ENCODE measurements around the gene MBTPS2.
A peak's percentile ranks its signal among the peaks of the same experiment; 100 is the strongest.
"Not testable (repeated sequence)": the region's sequence is repeated elsewhere in the genome, so short reads cannot be mapped to it uniquely, and the experiment has no call there.

The MBTPS2 gene

DNA sequence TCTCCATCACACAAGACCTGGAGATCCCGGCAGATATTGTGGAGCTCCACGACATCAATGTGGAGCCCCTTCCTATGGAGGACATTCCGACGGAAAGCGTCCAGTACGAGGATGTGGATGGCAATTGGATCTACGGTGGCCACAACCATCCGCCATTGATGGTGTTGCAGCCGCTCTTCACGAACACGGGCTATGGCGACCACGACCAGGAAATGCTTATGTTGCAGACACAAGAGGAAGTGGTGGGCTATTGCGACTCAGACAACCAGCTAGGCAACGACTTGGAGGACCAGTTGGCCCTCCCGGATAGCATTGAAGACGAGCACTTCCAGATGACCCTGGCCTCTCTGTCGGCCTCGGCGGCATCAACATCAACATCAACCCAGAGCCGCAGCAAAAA, 17.1 kb downstream of the MBTPS2 start:
- DNase-seq (ENCODE audit: low spot score), result no peak

DNA sequence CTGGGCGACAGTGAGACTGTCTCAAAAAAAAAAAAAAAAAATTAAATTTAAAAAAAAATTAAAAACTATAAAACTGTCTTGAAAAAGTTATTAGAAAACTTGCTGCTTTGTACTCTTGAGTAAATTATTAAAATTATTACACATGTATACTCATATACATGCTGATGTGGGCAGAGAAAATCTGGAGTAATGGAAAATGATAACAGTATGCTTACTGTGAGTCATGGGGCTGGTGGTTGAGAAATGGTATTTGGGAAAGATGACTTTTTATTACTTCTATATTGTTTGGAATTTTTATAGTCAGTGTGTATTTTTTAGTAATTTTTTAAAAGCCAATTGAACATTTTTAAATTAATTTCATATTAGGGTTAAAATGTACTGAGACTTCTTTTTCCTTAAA, 23.8 kb downstream of the MBTPS2 start:
- no peak for DNase-seq (ENCODE audit: low spot score)

DNA sequence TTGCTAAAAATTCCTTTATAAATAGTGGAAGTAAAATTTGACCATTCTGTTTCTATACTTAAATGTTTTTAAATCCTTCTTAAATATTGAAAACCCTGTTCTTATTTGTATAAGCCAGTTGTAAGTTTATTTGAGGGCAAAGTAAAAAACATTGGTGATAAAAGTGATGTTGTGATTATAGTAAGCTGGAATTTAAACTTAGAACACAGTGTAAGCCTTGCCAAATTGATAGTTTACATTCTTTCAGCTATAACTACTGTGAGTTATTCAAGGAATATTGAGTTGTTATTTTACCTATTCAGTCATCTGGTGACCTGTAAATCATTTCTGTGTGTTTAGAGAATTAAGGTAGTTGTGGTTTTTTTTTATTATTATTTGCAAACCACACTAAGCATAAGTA, 26.0 kb downstream of the MBTPS2 start:
- DNase-seq (ENCODE audit: low spot score), result no peak

DNA sequence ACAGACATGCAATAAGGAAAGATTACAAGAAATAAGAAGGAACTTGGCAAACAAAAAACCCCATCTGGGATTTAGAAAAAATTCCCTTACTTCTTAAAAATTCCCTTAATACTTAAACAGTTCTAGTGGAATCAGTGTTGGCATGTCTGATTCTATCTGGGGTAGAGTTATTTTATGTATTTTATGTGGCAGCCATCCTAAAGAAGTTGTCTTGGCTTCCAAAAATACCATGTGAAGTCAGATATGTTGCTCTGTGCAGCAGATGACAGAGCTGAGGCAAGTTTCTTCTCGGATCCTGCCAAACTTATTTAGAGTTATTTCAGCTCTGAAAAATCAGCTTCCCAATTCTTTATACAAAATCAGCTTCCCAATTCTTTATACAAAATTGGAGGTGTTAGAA, 31.1 kb downstream of the MBTPS2 start:
- DNase-seq (ENCODE audit: low spot score), result no peak

DNA sequence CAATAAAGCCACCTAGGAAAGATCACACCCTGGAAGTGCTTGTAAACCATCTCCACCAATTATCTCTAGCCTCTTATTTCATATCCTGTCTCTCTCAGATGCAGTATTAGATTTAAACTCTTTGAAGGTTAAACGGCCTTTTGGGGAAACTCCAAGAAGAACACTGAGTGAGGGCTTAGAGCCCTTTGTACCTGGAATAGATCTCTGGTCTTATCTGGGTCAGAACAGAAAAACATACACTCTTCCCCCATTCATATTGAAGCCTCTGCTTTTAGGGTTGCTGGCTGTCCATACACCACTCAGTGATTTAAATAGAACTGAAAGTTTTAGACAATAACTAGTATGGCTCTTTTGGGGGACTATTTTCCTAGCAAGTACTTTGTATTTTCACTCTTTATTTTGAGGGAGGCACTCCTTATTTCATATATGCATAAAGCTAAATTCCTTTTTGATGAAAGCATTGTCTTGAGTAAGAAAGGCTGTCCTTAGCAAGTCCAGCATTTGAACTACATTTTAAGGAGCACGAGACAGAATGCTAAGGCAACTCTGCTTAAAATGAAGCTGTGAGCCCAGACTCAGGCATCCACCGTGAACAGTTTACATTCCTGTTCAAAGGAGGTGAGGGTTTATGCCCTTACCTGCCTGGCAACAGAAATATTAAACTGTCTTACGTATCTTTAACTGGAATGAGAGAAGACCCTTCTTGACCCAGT, 33.8 kb downstream of the MBTPS2 start:
- DNase-seq (ENCODE audit: low spot score), result no peak

DNA sequence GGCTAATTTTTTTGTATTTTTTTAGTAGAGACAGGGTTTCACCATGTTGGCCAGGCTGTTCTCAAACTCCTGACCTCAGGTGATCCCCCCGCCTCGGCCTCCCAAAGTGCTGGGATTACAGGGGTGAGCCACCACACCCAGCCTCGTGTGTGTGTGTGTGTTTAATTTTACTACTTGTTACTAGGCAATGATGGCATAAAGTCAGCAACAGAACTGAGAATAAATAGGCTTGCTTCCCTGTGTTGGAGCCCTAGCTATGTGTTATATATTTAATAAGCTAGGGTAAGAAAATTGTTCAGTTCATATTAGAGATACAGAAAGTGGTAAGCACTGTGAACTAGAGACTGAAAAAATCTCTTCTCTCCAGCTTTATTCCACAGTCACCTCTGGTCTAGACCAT, 34.8 kb downstream of the MBTPS2 start:
- not testable (repeated sequence) for DNase-seq (ENCODE audit: low spot score)

DNA sequence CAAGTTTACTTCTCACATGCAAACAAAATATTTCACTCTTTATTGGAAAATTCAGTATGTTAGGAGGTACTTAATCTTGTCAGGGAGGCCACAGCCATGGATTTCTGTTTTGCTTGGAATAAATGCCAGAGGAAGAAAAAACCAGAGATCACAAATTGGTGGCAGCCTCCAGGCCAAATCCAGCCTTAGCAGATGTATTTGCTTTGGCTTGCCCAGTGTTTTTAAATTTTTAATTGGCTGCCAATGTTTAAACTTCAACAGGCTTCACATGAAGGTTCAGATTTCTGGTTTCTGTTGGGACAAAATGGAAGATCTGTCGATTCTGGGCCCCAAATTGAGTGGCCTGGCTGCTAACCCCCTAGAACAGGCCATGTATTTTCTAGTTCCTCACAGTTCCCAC, 35.6 kb downstream of the MBTPS2 start:
- no peak for DNase-seq (ENCODE audit: low spot score)

DNA sequence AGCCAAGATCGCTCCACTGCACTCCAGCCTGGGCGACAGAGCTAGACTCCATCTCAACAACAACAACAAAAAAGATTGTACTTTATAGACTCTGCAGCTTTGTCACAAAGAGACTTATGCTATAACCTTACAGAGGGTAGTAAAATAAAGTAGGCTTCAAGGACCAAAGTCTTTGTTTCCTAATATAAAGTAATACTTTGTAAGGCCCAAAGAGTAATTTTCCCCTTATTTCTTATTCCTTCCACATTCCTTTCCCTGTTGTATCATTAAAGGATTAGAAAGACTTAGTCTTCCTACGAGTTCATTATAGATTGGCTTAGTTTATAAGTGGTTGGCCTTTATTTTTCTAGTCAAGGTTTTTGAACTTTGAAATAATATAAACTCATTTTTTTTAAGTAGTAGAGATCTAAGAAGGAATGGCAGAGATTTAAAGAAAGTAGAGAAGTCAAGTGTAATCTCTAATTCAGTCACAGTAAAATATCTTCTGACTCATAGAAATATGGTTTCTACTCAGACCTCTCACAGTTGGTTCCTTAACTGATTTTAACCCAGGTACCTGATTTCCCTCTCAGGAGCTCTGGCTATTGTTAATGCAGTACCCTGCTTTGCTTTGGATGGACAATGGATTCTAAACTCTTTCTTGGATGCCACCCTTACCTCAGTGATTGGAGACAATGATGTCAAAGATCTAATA, 42.6 kb downstream of the MBTPS2 start:
- DNase-seq (ENCODE audit: low spot score), result no peak

DNA sequence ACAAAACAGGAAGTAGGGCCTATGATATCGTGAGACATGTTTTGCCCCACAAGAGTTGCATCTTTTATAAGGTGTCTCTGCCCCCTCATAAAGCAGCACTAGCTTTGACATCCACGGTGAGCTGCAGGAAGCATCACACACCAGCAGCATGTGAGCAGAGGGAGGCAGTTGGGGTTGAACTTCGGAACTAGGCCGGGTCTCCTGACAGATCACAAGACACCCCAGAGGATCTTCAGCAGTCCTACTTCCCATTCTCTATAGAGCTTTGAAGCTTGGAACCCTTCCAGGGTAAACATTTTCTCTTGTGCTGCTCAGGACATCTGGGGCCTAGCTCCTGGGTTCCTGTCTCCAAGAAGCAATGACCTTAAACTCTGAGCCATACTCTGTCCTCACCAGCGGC, 43.8 kb downstream of the MBTPS2 start:
- DNase-seq (ENCODE audit: low spot score), result no peak

DNA sequence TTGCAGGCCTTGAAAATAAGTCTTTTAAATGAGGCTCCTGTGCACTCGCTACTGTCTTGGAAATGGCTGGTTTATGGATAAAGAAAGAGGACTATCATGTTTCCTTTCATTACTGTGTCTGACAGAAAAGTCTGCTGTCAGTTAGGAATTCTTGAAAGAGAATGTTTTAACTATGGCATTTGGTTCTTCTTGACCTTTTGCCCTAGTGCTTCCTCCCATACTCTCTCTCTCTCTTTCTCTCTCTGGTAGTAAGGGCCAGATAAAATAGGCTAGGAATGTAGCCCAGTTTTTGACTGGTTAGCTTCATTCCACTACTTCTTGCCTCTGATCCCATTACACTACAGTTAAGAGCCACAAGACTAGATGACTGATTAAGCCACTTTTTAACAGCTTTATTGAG, 46.2 kb downstream of the MBTPS2 start:
- DNase-seq (ENCODE audit: low spot score), result peak; percentile 13

DNA sequence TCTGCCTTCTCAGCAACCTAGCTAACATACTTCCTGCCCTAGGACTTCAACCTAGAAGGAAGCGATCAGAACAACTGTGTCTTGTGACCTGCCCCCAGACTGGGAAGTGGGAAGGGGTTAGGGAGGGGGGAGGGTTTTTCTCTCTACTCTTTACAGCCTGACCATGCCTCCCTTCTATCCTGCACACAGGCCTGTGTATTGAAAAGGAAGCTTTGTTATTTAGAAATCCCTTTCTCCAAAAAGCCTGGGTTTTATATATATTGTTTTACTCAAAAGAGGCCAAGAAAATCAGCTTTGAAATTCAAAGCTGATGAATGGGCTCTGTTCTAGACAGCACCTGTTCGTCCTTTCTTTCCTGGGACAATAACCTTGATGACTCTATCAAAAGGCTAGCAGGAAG, 65.9 kb downstream of the MBTPS2 start:
- DNase-seq (ENCODE audit: low spot score), result no peak

DNA sequence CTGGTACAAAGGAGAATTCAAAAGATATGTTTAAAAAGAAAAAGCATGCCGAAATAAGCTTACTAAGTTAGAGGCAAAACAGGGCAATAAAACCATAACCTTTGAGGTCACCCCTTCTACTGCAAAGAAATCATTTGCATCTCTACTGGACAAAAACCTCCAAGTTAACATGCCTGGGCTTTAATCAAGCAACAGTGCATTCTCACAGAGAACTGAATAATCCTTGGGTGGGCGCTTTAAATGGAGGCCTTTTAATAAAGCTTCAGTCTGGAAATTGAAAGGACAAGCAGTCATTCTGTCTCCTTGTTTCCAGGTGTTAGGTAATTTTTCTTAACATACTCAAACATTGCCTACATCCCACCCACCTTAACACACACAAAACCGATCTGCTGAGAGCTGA, 66.5 kb downstream of the MBTPS2 start:
- no peak for DNase-seq (ENCODE audit: low spot score)

DNA sequence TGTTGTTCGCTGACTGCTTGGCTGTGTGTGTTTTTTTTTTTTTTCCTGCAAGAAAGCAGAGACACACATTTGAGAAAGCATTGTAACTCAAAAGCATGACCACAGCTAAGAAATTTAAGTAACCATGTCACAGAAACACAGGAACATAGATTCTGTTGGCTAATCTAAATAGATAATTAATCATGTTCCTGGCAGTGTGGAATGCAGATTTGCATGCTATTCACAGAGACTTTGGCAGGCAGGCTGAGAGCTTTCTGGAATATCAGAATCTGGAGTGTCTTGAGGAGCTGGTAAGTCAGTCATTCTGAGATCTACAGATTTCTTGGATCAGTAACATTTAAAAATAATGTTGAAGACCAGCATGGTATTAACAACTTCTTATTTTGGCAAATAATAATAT, 67.8 kb downstream of the MBTPS2 start:
- peak; percentile 20 for DNase-seq (ENCODE audit: low spot score)

DNA sequence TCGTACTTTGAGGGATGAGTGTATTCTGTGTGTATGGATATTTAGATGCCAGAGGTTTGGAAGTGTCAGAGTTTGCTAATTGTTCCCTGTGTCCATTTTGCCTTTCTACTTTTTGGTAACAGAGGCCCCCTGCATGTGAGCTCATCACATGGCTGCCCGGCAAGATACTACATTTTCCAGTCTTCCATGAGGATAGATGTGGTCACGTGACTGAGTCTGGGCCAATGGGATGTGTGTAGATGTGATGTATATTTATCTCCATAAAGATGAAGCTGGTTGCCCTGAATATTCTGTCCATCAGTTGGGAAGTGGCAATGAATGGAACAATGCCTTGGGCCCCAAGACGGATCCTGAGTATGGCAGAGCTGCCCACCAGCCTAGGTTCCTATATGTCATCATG, 72.1 kb downstream of the MBTPS2 start:
- DNase-seq (ENCODE audit: low spot score), result no peak

DNA sequence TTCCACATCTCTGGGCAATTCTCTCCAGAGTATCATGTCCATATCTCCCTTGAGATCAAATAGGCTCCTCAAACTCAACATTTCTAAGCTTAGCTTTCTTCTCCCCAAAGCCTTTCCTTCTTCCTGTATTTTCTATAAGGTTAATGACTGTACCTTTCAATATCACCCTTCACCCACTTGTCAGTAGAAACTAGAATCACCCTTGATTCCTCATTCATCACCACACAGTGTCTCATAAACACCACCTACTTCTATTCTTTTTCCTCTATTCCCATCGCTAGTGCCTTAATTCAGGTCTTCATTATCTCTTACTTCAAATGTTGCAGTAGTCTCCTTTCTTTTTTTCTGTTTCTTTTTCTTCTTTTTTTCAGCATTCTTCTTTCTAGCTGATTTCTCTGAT, 72.8 kb downstream of the MBTPS2 start:
- DNase-seq (ENCODE audit: low spot score), result no peak

DNA sequence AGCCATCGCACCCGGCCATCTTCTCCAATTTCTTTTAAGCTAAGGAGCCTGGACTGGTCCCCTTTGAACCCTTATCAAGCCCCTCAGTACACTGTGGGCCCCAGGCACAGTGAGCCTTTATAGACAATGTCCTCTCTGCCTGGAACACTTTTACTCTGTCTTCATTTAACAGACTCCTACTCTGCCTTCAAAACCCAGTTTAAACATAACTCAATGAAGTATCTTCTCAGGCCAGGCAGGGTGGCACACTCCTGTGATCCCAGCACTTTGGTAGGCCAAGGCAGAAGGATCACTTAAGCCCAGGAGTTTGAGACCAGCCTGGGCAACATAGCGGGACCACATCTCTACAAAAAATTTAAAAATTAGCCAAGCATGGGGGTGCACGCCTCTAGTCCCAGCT, 73.6 kb downstream of the MBTPS2 start:
- no peak for DNase-seq (ENCODE audit: low spot score)

DNA sequence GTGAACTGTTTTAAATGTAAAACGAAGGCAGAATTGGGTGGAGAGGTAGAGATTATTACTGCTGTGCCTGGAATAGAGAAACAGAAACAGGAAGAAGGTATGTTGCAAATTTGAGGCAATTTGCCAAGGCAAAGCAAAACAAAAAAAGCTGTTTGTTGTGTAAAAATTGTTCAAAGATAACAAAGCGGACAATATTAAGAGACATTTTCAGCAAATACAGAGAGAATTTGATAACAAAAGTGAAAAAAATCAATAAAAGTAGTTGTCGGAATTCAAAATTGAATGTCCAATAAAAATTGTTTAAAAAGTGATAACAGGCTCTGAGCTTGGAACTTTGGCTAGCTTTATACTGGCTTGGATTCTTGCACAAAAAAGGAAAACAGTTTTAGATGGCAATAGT, 86.7 kb downstream of the MBTPS2 start:
- no peak for DNase-seq (ENCODE audit: low spot score)

DNA sequence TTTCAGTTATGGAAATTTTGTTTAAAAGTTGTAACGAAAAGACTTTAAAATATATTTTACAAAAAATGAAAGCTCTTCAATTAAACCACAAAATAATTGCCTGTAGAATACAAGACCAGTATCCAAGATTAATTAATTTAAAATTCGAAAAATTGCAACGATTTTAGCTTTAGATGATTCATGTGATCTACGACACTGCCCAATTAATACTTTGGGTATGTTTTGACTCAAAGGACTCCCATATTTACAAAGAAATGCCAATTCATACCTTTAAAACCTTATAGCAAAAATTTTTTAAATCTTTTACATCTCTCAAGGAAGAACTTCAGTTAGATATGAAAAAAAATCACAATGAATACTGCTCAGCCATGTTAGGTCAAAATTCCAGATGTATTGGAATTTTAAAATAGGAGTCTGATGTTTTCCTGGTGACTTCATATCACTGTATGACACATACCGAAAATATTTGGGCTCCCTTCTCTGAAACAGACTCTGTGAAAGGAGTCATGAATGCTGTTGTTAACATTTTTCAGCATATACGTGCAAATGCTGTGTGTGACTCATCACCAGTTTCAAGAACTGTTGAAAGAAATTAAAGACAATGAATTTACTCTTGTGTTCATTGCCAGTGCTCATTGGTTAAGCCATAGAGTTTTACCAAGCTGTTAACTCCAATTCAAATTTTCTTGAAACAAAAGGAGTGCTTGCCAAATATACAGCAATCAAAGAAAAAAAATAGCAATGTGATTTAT, 87.3 kb downstream of the MBTPS2 start:
- peak; percentile 76 for DNase-seq (ENCODE audit: low spot score)

DNA sequence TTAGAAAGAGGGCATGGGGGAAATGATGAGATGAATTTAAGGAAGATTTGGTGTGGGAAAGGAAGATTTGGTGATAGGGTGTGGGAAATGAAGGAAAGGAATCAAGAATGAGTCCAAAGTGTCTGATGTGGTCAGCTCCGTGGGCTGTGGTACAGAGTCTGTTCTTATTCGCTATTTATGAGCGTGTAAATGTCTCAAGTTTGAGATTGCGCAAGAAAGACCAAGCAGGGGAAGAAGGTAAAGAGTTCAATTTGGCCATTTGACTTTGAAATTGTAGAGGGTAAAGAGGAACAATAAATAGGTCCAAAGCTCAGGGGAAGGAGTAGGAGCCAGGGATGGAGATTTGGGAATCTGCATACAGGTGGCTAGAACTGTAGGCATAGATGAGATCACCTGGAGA, 89.8 kb downstream of the MBTPS2 start:
- no peak for DNase-seq (ENCODE audit: low spot score)

DNA sequence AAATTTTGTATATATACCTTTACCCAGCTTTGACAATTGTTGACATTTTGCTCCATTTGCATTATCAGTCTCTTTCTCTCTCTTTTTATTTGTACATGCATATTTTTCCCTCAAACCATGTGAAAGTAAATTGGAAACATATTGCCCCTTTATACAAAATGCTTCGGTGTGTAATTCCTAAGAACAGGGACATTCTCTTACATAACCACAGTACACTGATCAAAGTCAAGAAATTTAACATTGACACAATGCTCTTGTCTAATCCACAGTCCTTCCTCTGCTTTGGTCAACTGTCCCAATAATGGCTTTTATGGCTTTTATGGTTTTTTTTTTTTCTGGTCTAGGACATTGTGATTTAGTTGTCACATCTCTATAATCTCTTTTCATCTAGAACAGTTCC, 91.6 kb downstream of the MBTPS2 start:
- no peak for DNase-seq (ENCODE audit: low spot score)

DNA sequence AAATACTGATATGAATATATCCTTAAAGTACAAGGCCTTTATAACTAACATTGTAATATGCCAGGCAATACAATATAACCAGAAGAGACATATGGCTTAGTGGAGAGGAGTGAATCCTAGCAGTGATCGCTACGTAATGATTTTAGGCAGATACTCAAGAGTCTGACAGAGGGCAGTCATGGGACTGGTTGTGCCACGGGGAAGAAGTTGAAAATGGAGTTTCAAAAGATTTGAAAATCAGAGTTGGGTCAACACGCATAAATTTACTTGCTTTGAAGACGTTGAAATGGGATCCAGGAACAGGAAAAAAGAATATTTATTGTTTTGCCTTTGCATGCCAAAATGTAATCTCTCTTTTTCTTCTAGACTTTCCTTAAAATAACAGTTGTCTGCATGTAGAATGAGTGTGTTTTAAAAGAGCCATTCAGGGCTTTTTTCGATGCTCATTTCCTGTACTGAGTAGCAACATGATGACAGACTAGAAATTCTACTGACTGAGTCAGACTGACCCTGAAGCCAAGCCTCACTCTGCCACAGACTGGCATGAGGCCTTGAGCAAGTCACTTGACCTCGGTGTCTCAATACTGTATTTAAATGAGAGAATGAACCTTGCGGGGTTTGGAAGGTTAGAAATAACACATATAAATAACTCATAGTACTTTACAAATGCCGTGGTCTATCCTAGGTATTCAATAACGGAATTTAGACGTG, 93.0 kb downstream of the MBTPS2 start:
- DNase-seq (ENCODE audit: low spot score), result peak; percentile 81

DNA sequence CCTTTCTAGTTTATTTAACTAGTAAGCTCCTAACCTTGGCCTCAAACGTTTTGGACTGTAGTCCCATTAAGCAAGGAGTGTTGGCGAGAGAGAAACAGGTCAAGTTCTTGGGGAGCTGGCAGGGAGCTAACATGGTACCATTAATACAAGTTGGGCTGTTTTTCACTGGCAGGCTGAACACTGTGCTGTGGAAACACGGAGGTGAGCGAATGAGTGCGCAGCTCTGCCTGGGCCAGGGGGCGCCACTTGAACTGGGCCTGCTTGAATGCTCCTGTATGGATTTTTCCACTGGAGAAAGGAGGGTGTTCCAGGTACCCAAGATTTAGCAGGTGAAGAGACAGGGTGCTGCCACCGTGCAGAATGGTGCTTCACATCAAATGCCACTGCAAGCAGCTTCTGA, 93.7 kb downstream of the MBTPS2 start:
- no peak for DNase-seq (ENCODE audit: low spot score)

DNA sequence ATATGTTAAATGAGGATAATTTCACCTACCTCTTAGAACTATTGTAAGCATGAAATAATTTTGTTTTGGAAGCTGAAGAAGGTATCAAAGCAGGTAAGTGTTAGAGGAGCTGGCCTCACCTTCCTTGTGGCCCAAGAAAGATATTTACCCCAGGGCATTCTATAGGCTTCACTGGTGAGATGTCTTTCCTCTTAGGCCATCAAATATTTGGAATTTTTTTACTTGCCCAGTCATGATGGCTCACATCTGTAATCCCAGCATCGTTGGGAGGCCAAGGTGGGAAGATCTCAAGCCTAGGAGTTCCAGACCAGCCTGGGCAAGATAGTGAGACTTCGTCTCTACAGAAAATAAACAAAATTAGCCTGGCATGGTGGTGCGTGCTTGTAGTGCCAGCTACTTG, 95.0 kb downstream of the MBTPS2 start:
- DNase-seq (ENCODE audit: low spot score), result no peak

Measured in AG08396 (cell line).